OCI-LY3 (cell line): ENCODE data around the gene CSNK2B.

ENCODE experiments used
- EZH2phosphoT487 ChIP-seq: fragments of 200-600 bp; shearing (Covaris generic); IDR thresholded peaks from 2 replicates; pipeline ENCODE4 v1.6.1; 2018; ENCODE audit warnings: antibody characterized with exemption, mixed run types, low read depth
- TF ChIP-seq, protein P1 (sequence below): fragments of 200-600, 300-600 bp; sonication (generic); IDR thresholded peaks from 2 replicates; pipeline ENCODE4 v1.5.1; 2014; ENCODE audit warnings: antibody characterized with exemption, low read length, low read depth

DNA sequence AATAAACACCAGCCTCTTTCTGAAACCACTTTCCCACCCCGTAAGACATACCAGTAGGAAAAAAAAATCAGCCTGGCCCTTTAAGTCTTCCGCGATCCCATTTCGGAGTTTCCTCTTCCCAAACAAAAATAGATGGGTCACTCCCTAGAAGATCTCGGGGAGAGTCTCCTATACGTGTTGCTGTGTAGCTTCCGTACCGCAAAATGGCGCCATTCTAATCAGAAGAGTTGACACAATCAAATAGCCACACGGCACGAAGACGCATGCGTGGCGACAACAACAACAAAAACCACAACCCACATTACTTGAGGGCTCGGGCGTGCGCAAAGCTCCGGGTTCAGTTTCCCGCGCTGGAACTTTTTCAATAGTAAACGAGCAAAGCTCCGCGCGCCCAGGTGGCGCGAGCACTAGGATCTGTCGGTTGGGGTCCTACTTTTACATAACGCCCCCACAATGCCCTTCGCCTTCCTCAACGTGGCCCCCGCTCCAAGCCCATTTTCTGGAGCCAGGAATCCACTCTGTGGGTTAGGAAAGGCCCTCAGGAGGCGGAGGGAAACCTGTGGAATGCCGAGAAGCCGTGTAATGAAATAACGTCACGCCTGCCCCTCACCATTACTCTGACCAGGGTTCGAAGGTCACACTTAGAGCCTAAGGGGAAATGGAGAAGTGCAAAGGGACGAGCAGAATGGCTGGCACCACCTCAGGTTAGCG, 935 bp upstream of the CSNK2B start, which contains the start of gene GPANK1:
- TF ChIP-seq, protein P1, sequence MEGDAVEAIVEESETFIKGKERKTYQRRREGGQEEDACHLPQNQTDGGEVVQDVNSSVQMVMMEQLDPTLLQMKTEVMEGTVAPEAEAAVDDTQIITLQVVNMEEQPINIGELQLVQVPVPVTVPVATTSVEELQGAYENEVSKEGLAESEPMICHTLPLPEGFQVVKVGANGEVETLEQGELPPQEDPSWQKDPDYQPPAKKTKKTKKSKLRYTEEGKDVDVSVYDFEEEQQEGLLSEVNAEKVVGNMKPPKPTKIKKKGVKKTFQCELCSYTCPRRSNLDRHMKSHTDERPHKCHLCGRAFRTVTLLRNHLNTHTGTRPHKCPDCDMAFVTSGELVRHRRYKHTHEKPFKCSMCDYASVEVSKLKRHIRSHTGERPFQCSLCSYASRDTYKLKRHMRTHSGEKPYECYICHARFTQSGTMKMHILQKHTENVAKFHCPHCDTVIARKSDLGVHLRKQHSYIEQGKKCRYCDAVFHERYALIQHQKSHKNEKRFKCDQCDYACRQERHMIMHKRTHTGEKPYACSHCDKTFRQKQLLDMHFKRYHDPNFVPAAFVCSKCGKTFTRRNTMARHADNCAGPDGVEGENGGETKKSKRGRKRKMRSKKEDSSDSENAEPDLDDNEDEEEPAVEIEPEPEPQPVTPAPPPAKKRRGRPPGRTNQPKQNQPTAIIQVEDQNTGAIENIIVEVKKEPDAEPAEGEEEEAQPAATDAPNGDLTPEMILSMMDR = no peak
- no peak for TF ChIP-seq EZH2phosphoT487
